T-helper 17 cell (primary cell): ENCODE results near the gene ATXN7L1. TPM values are rescaled to one million over a fixed set of nuclear protein-coding genes. Genes with fewer than 3 reads are reported as not detected.

Source experiments
- ATAC-seq: fragments of 150-1000 bp; cut with Tn5 transposase; 2 replicates; pipeline ENCODE4 v1.10.0; 2021; ENCODE audit warnings: mild to moderate bottlenecking, moderate library complexity
- DNase-seq, 3 donors: peaks; one replicate each; pipeline versions ENCODE4 v3.0.0 to v3.0.0-alpha.2; 2020 to 2021
- H3K9me3 ChIP-seq: one replicate; pipeline ENCODE4 v1.7.0; 2013; ENCODE audit warnings: low read length, mild to moderate bottlenecking; ENCODE audit not compliant: control insufficient read depth, poor library complexity, severe bottlenecking
- H3K27ac Mint-ChIP-seq: one replicate; pipeline ENCODE4 v1.8.0; 2022; ENCODE audit warnings: mild to moderate bottlenecking, moderate library complexity, mixed read lengths
- H3K27me3 Mint-ChIP-seq: one replicate; pipeline ENCODE4 v1.8.0; 2022; ENCODE audit warnings: mixed read lengths
- H3K36me3 Mint-ChIP-seq: one replicate; pipeline ENCODE4 v1.8.0; 2022; ENCODE audit warnings: low read depth, mixed read lengths
- H3K4me1 Mint-ChIP-seq: one replicate; pipeline ENCODE4 v1.8.0; 2022; ENCODE audit warnings: mild to moderate bottlenecking, mixed read lengths
- H3K4me3 Mint-ChIP-seq: one replicate; pipeline ENCODE4 v1.8.0; 2022; ENCODE audit warnings: mild to moderate bottlenecking, moderate library complexity, mixed read lengths
- total RNA-seq, 4 donors: library from RNA in 2 of 4; stranded (reverse) in 2 of 4; gene quantifications; one replicate each; pipeline ENCODE4 v1.2.3 and lab custom pipeline; 2022 to 2026

Gene ATXN7L1
- total RNA-seq, 2 donors from 2014 or later = 36.6 to 45.7 TPM

GRCh38 chr7:105822806-105823205, 53.6 kb downstream of the ATXN7L1 start:
- DNase-seq = no peak
- Mint-ChIP-seq H3K36me3 (no peaks in the 10 kb centered on the region), H3K27me3 (no peaks in the 10 kb centered on the region), H3K4me3 (no peak overlapping the region), H3K27ac (no peak overlapping the region), H3K4me1 (peaks cover 4% of the 10 kb centered on the region)
- peak; percentile 8 for ATAC-seq
- no peaks in the 10 kb centered on the region for H3K9me3 ChIP-seq

GRCh38 chr7:105821527-105821926, 54.9 kb downstream of the ATXN7L1 start:
- H3K4me3 Mint-ChIP-seq = no peak overlapping the region
- H3K9me3 ChIP-seq = no peaks in the 10 kb centered on the region
- H3K4me1 Mint-ChIP-seq = peaks cover 6% of the 10 kb centered on the region
- H3K27ac Mint-ChIP-seq = no peak overlapping the region
- H3K27me3 Mint-ChIP-seq = no peaks in the 10 kb centered on the region
- H3K36me3 Mint-ChIP-seq = no peaks in the 10 kb centered on the region
- DNase-seq (no peak), ATAC-seq (no peak)

DNA sequence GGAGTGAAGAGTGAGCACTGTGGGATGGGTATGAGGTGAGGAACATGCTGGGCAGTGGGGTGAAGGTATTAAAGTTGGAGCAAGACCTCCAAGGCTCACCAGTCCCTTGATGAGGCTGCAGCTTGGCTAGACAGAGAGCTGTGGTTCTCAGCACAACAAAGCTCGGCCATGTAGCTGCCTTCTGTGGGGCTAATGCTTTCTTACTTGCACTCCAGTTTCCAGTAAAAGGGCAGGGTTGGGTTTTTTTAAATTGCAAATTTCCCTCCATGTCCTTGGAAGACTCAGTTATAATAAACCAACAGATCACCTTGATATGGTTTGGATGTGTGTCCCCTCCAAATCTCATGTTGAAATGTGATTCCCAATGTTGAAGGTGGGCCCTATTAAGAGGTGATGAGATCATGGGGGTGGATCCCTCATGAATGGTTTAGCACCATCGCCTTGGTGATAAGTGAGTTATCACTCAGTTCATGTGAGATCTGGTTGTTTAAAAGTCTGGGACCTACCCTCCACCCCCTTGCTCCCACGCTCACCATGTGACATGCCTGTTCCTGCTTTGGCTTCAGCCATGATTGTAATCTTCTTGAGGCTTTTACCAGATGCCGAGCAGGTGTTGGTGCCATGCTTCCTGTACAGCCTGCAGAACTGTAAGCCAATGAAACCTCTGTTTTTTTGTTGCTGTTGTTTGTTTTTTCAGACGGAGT, 55.9 kb downstream of the ATXN7L1 start:
- no peak overlapping the region for H3K27ac Mint-ChIP-seq
- no peak overlapping the region for H3K4me3 Mint-ChIP-seq
- H3K36me3 Mint-ChIP-seq = no peaks in the 10 kb centered on the region
- no peak for DNase-seq
- H3K4me1 Mint-ChIP-seq = peaks cover 10% of the 10 kb centered on the region
- H3K9me3 ChIP-seq = no peaks in the 10 kb centered on the region
- no peaks in the 10 kb centered on the region for H3K27me3 Mint-ChIP-seq
- no peak for ATAC-seq

DNA sequence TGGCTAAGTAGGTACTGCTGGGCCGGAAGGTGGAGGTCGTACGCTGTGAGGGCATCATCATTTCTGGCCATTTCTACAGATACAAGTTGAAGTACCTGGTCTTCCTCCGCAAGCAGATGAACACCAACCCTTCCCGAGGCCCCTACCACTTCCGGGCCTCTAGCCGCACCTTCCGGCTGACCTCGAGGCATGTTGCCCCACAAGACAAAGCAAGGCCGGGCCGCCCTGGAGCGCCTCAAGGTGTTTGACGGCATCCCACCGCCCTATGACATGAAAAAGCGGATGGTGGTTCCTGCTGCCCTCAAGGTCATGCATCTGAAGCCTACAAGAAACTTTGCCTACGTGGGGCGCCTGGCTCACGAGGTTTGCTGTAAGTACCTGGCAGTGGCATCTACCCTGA, 56.8 kb downstream of the ATXN7L1 start:
- no peak overlapping the region for H3K27ac Mint-ChIP-seq
- no peaks in the 10 kb centered on the region for H3K36me3 Mint-ChIP-seq
- DNase-seq = no peak
- no peak for ATAC-seq
- no peaks in the 10 kb centered on the region for H3K9me3 ChIP-seq
- H3K4me1 Mint-ChIP-seq = peaks cover 10% of the 10 kb centered on the region
- H3K27me3 Mint-ChIP-seq = no peaks in the 10 kb centered on the region
- no peak overlapping the region for H3K4me3 Mint-ChIP-seq

- H3K4me1 Mint-ChIP-seq = peaks cover 8% of the 10 kb centered on the region
- DNase-seq (no peak), ATAC-seq (no peak)
- no peak overlapping the region for H3K27ac Mint-ChIP-seq
- H3K9me3 ChIP-seq = no peaks in the 10 kb centered on the region
- peaks cover 2% of the 10 kb centered on the region for H3K36me3 Mint-ChIP-seq
- H3K27me3 Mint-ChIP-seq = no peaks in the 10 kb centered on the region
- H3K4me3 Mint-ChIP-seq = no peak overlapping the region
These were observed 59.3 kb downstream of the ATXN7L1 start for GRCh38 chr7:105816954-105817615.

DNA sequence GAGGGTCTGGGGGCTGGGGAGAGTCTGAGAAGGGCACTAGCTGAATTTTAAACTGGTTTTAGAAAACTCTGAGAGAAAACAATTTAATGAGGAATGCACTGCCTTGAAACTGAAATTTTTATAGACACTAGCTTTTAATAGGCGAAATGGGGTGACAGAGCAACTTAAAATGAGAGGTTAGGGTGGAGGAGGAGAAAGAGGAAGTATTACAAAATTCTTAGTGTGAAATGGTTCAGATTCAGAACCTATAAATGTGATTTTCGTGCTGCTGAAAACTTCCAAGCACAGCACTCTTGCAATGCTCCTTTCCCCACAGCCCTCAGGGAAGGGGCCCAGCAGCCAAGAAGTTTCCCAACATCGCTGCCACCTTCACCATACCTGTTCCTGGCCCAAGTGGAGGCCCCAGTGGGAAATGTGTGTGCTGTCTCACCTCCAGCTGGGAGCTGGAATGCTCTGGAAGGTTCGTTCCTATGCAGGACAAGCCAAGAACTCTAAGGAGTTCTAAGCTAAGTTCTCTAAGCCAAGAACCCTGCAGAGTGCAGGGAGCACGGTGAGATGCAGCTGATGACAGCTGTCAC, 60.0 kb downstream of the ATXN7L1 start:
- H3K27me3 Mint-ChIP-seq = no peaks in the 10 kb centered on the region
- H3K36me3 Mint-ChIP-seq = peaks cover 2% of the 10 kb centered on the region
- H3K9me3 ChIP-seq = no peaks in the 10 kb centered on the region
- H3K4me3 Mint-ChIP-seq = no peak overlapping the region
- ATAC-seq (no peak), DNase-seq (no peak)
- peaks cover 11% of the 10 kb centered on the region for H3K4me1 Mint-ChIP-seq
- peak overlapping the region; percentile 51 for H3K27ac Mint-ChIP-seq

GRCh38 chr7:105815576-105815975, 60.8 kb downstream of the ATXN7L1 start:
- DNase-seq (no peak), ATAC-seq (no peak)
- Mint-ChIP-seq H3K27me3 (no peaks in the 10 kb centered on the region), H3K27ac (peak overlapping the region; percentile 51), H3K36me3 (peaks cover 2% of the 10 kb centered on the region), H3K4me1 (peaks cover 17% of the 10 kb centered on the region), H3K4me3 (no peak overlapping the region)
- H3K9me3 ChIP-seq = no peaks in the 10 kb centered on the region

- H3K27ac Mint-ChIP-seq = peak overlapping the region; percentile 3
These were observed 61.9 kb downstream of the ATXN7L1 start for GRCh38 chr7:105814481-105814880.

DNA sequence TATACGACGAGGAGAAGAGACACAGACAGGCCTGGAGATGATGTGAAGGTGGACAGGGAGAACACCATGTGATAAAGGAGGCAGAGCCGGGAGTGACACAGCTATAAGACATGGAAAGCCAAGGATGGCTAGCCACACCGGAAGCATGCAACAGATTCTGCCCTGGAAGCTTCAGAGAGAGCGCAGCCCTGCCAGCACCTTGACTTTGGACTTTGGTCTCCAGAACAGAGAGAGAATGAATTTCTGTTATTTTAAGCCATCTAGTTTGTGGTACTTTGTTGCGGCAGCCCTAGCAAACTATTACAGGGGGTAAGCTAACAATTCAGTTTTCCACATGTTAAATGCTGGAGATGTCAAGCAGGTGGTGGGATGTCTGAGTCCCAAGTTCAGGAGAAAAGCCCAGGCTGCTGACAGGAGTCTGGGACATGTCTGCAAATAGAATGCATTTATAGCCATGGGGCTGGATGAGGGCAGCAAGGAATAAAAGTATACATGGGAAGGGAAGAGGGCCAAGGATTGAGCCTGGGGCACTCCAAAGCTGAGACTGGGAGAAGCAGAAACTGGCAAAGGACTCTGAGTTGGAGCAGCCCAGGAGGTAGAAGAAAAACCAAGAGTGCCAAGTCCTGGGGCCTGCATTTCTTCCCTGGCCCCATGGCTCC, 65.1 kb downstream of the ATXN7L1 start:
- H3K9me3 ChIP-seq = no peaks in the 10 kb centered on the region
- peaks cover 45% of the 10 kb centered on the region for H3K4me1 Mint-ChIP-seq
- DNase-seq = no peak
- peak overlapping the region; percentile 82 for H3K27ac Mint-ChIP-seq
- H3K36me3 Mint-ChIP-seq = peaks cover 2% of the 10 kb centered on the region
- no peaks in the 10 kb centered on the region for H3K27me3 Mint-ChIP-seq
- H3K4me3 Mint-ChIP-seq = no peak overlapping the region
- ATAC-seq = no peak

More at GRCh38 chr7:105814481-105814880, 61.9 kb downstream of the ATXN7L1 start:
- Mint-ChIP-seq H3K4me1 (peaks cover 24% of the 10 kb centered on the region), H3K36me3 (peaks cover 2% of the 10 kb centered on the region), H3K4me3 (no peak overlapping the region), H3K27me3 (no peaks in the 10 kb centered on the region)
- ATAC-seq = no peak
- no peak for DNase-seq
- H3K9me3 ChIP-seq = no peaks in the 10 kb centered on the region

DNA sequence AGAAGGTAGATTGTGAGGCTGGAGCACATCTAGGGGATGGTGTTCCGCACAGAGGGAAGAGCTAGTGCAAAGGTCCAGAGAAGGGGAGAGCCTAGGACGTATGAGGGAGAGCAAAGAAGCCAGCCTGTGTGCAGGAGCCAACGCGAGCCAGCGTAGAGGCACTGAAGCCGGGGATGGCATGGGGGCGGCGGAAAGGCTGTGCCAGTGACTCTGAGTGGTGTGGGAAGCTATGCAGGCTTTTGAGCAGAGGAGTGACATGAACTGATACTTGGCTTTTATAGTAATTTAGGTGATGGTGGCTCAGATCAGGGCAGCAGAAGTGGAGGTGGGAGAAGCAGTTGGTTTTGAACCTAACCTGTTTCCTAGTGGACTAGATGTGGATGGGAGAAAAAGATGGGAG, 65.8 kb downstream of the ATXN7L1 start:
- Mint-ChIP-seq H3K27ac (peak overlapping the region; percentile 82), H3K4me3 (peak overlapping the region; percentile 4), H3K36me3 (peaks cover 2% of the 10 kb centered on the region), H3K27me3 (no peaks in the 10 kb centered on the region), H3K4me1 (peaks cover 48% of the 10 kb centered on the region)
- ATAC-seq (no peak), DNase-seq (no peak)
- no peaks in the 10 kb centered on the region for H3K9me3 ChIP-seq

DNA sequence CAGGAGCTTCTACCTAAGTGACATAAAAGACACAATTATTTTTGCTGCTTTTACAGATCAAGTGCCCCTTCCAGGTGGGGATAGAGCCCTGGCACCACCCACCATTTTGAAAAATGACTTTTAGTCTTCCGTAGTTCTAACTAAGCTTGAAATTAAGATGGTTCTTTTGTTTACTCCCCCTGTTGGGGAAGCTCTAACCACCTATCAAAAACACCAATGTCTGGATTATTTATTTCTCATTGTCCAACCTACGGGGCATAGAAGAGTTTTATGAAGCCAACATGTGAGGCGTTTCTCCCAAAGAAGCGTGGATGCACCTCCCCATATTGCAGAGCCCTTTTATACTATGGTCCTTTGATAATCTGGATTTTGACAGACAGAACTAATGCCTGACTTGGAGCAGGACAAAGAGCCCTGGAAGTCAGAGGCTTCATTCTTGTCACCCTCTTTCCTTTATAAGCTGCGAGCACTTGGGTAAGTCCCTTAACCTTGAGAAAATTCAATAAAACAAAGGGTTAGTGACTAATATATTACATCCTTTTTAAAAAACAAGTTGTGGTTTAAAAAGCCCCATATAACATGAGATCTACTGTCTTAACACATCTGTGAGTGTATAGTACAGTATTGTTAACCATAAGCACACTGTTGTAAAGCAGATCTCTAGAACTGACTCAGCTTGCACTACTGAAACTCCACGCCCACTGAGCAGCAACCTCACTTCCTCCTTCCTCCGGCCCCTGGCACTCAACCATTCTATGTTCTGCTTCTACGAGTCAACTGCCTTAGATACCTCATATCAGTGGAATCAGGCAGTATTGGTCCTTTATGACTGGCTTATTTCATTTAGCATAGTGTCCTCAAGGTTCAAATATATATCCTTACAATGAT, 67.5 kb downstream of the ATXN7L1 start:
- Mint-ChIP-seq H3K36me3 (peaks cover 2% of the 10 kb centered on the region), H3K27ac (peak overlapping the region; percentile 82), H3K27me3 (no peaks in the 10 kb centered on the region), H3K4me1 (peaks cover 53% of the 10 kb centered on the region), H3K4me3 (peak overlapping the region; percentile 25)
- DNase-seq (peak; percentile 33 to 53 (median 39)), ATAC-seq (peak; percentile 95)
- no peaks in the 10 kb centered on the region for H3K9me3 ChIP-seq

GRCh38 chr7:105808209-105808608, 68.2 kb downstream of the ATXN7L1 start:
- peaks cover 53% of the 10 kb centered on the region for H3K4me1 Mint-ChIP-seq
- ATAC-seq = no peak
- no peaks in the 10 kb centered on the region for H3K27me3 Mint-ChIP-seq
- peaks cover 2% of the 10 kb centered on the region for H3K36me3 Mint-ChIP-seq
- H3K27ac Mint-ChIP-seq = peak overlapping the region; percentile 82
- no peak for DNase-seq
- H3K9me3 ChIP-seq = no peaks in the 10 kb centered on the region
- H3K4me3 Mint-ChIP-seq = no peak overlapping the region

DNA sequence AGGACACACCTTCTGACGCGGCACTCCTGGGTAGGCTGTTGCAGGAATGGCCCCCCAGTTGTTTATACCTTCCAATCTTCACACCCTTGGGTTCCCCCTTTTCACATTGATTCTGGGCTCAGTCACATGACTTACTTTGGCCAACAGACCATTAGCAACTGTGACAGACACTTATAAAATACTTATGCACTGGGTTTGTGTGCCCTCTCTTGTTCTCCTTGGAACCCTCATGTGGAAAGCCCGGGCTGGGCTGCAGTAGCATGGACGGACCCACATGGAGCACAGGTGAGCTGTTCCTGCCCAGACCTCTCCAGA, 69.0 kb downstream of the ATXN7L1 start:
- Mint-ChIP-seq H3K4me3 (no peak overlapping the region), H3K36me3 (peaks cover 2% of the 10 kb centered on the region), H3K27ac (peak overlapping the region; percentile 82), H3K4me1 (peaks cover 53% of the 10 kb centered on the region), H3K27me3 (no peaks in the 10 kb centered on the region)
- H3K9me3 ChIP-seq = no peaks in the 10 kb centered on the region
- no peak for ATAC-seq
- DNase-seq = no peak
